Breast epithelium (tissue), 3 donors: ENCODE measurements around the gene RB1.

Experiments used
- CTCF ChIP-seq, 3 donors: fragments of 450-650 bp; IDR thresholded peaks; one replicate each; pipeline ENCODE4 v1.5.1; 2016 to 2017; ENCODE audit warnings: antibody characterized with exemption in 3 of 3, mild to moderate bottlenecking in 3 of 3, moderate library complexity in 3 of 3
- POLR2A ChIP-seq: fragments of 450-650 bp; IDR thresholded peaks from one replicate; pipeline ENCODE4 v1.6.1; 2016; ENCODE audit warnings: antibody characterized with exemption, mild to moderate bottlenecking, moderate library complexity
- POLR2AphosphoS5 ChIP-seq, 3 donors: sonication (generic); formaldehyde crosslinking; IDR thresholded peaks; one replicate each; pipeline ENCODE4 v1.6.1; 2017; ENCODE audit warnings: antibody characterized with exemption in 3 of 3

- no peak for TF ChIP-seq CTCF (IDR thresholded peaks at IDR 0.05)
- no peak for TF ChIP-seq POLR2AphosphoS5 (IDR thresholded peaks at IDR 0.05)
- no peak for TF ChIP-seq POLR2A
These were observed 184.4 kb downstream of the RB1 start for GRCh38 chr13:48487968-48488367.
